GM12865 (cell line): ENCODE results near the gene ATP1A4.

Experiments
- DNase-seq: peaks from one replicate; pipeline ENCODE4 v3.0.0; 2010; ENCODE audit warnings: low read depth
- H3K4me3 ChIP-seq: 2 replicates; pipeline ENCODE4 v1.5.1; 2011; ENCODE audit warnings: mild to moderate bottlenecking, low read depth, low read length, control low read depth
- CTCF ChIP-seq: IDR thresholded peaks from 2 replicates; pipeline ENCODE4 v1.5.1; 2011; ENCODE audit warnings: low read length, control low read depth, low read depth, inconsistent platforms; ENCODE audit not compliant: insufficient read depth; ENCODE audit errors: missing control alignments

Gene ATP1A4

GRCh38 chr1:160134791-160135572 lies 16.4 kb upstream of the ATP1A4 start:
- TF ChIP-seq CTCF, result no peak
- H3K4me3 ChIP-seq, result no peak overlapping the region
- DNase-seq, result no peak

DNA sequence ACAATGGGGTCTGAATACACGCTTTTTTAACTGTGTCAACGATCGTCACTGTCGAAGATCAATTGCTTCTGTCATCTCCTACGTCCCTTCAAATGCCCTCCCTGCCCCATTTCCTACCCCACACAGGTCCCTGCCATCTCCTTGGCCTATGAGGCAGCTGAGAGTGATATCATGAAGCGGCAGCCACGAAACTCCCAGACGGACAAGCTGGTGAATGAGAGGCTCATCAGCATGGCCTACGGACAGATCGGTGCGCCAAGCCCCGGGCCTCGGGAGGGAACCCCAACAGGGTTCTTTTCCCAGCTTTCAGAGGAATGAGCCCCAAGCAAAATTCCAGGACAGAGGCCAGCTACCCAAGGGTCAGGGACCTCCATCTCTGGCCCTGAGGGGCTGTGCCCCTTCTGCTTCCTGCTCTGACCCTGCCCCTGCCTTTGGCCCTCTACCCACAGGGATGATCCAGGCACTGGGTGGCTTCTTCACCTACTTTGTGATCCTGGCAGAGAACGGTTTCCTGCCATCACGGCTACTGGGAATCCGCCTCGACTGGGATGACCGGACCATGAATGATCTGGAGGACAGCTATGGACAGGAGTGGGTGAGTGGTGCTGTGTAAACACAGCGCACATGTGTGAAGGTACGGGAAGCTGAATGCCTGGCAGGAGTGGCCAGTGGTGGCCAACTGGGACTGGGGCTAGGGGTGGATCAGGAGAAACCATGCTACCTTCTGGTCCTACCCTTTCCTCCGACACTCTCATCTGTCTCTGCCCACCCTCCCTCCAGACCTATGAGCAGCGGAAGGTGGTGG lies 15.1 kb upstream of the ATP1A4 start:
- TF ChIP-seq CTCF, result no peak
- no peak overlapping the region for H3K4me3 ChIP-seq
- DNase-seq, result no peak

- no peak overlapping the region for H3K4me3 ChIP-seq
- no peak for DNase-seq
- no peak for TF ChIP-seq CTCF
Observed at GRCh38 chr1:160136926-160137200, 14.5 kb upstream of the ATP1A4 start.

DNA sequence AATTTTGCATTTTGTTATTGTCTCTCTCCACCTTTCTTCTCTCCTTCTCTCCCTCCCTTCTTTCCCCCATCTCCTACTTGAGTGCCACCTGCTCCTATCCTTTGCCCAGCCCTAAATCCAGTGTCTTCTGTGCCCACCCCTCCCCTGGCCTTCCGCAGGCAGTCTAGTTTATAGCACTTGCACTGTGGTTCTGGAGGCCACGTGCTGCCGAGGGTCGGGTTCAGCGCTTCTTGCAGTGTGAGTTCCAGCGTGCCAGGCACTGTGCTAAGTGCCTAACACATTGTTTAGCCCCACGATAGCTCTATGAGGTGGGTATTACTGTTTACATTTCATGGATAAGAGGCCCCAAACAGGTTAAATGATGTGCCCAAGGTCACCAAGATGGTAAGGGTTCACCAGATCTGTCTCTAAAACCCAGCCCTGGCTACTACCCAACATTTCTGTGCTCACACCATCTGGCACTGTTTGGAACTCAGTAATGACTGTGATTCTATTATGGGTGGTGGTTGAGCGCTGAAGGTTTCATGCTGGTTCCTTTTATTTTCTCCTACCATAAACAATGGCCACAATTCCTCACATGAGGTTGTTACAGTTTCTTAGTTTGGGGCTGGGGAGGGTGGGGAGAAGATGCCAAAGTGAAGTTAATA lies 14.1 kb upstream of the ATP1A4 start:
- no peak overlapping the region for H3K4me3 ChIP-seq
- DNase-seq, result no peak
- TF ChIP-seq CTCF, result no peak

- DNase-seq, result no peak
- no peak for TF ChIP-seq CTCF
- H3K4me3 ChIP-seq, result no peak overlapping the region
Observed at GRCh38 chr1:160139840-160140239, 11.6 kb upstream of the ATP1A4 start.

- no peak for DNase-seq
- no peak overlapping the region for H3K4me3 ChIP-seq
- TF ChIP-seq CTCF, result no peak
Observed at GRCh38 chr1:160143695-160144094, 7.7 kb upstream of the ATP1A4 start.

DNA sequence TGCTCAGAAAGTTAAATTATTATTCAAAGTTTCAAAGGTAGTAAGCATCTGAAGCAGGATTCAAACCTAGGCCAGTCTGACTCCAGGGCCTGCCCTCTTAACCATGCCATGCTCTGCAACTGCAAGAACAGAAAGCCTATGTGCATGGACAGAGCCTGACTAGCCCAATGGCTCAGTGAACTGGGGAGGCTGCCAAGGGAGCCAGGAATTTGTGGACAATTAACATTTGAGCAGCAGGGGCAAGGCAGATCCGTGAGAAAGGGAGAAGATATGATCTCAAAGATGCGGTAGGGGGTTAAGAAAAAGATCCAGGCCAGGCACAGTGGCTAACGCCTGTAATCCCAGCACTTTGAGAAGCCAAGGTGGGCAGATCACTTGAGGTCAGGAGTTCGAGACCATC lies 6.5 kb upstream of the ATP1A4 start:
- no peak for DNase-seq
- no peak overlapping the region for H3K4me3 ChIP-seq
- TF ChIP-seq CTCF, result no peak
